GM08714 (cell line): ENCODE results near the gene ATG7.
"Not testable (repeated sequence)": the region's sequence is repeated elsewhere in the genome, so short reads cannot be mapped to it uniquely, and the experiment has no call there.

ENCODE experiments used
- H3K4me3 ChIP-seq: fragments of 200-500 bp; sonication (Bioruptor generic); 2 replicates; pipeline ENCODE4 v1.5.1; 2014; ENCODE audit warnings: mild to moderate bottlenecking, low read length, inconsistent platforms
- ZNF274 ChIP-seq: IDR thresholded peaks from 2 replicates; pipeline ENCODE4 v1.6.1; 2012; ENCODE audit warnings: mild to moderate bottlenecking, low read depth, low read length

ATG7 gene

GRCh38 chr3:11329777-11330176, 57.6 kb downstream of the ATG7 start:
- H3K4me3 ChIP-seq: no peak overlapping the region
- TF ChIP-seq ZNF274: no peak

GRCh38 chr3:11331101-11331500, 58.9 kb downstream of the ATG7 start:
- no peak for TF ChIP-seq ZNF274
- H3K4me3 ChIP-seq: no peak overlapping the region

- H3K4me3 ChIP-seq: no peak overlapping the region
- TF ChIP-seq ZNF274: no peak
These were observed 62.9 kb downstream of the ATG7 start for GRCh38 chr3:11335056-11335608.

GRCh38 chr3:11339541-11339940, 67.3 kb downstream of the ATG7 start:
- no peak for TF ChIP-seq ZNF274

GRCh38 chr3:11346416-11346815, 74.2 kb downstream of the ATG7 start:
- TF ChIP-seq ZNF274: no peak
- no peak overlapping the region for H3K4me3 ChIP-seq

More at GRCh38 chr3:11339541-11339940, 67.3 kb downstream of the ATG7 start:
- no peak overlapping the region for H3K4me3 ChIP-seq

GRCh38 chr3:11348877-11349276, 76.7 kb downstream of the ATG7 start:
- H3K4me3 ChIP-seq: not testable (repeated sequence)

- no peak for TF ChIP-seq ZNF274
- no peak overlapping the region for H3K4me3 ChIP-seq
These were observed 77.2 kb downstream of the ATG7 start for GRCh38 chr3:11349446-11349845.

- TF ChIP-seq ZNF274: no peak
- no peak overlapping the region for H3K4me3 ChIP-seq
These were observed 78.2 kb downstream of the ATG7 start for GRCh38 chr3:11350374-11350773.

GRCh38 chr3:11351451-11351850, 79.3 kb downstream of the ATG7 start:
- no peak for TF ChIP-seq ZNF274
- H3K4me3 ChIP-seq: no peak overlapping the region

- no peak for TF ChIP-seq ZNF274
- H3K4me3 ChIP-seq: no peak overlapping the region
These were observed 84.1 kb downstream of the ATG7 start for GRCh38 chr3:11356269-11356668.

GRCh38 chr3:11362600-11362999, 90.4 kb downstream of the ATG7 start:
- no peak for TF ChIP-seq ZNF274
- no peak overlapping the region for H3K4me3 ChIP-seq

GRCh38 chr3:11363715-11364114, 91.5 kb downstream of the ATG7 start:
- no peak for TF ChIP-seq ZNF274
- no peak overlapping the region for H3K4me3 ChIP-seq

- H3K4me3 ChIP-seq: no peak overlapping the region
- TF ChIP-seq ZNF274: no peak
These were observed 92.0 kb downstream of the ATG7 start for GRCh38 chr3:11364181-11364580.

GRCh38 chr3:11367143-11367693, 95.0 kb downstream of the ATG7 start:
- TF ChIP-seq ZNF274: no peak
- H3K4me3 ChIP-seq: no peak overlapping the region

- no peak overlapping the region for H3K4me3 ChIP-seq
- no peak for TF ChIP-seq ZNF274
These were observed 98.0 kb downstream of the ATG7 start for GRCh38 chr3:11370191-11370590.

- no peak for TF ChIP-seq ZNF274
- H3K4me3 ChIP-seq: no peak overlapping the region
These were observed 98.8 kb downstream of the ATG7 start for GRCh38 chr3:11370966-11371365.
